ENCODE results near the gene TCFL5.

The TCFL5 gene

DNA sequence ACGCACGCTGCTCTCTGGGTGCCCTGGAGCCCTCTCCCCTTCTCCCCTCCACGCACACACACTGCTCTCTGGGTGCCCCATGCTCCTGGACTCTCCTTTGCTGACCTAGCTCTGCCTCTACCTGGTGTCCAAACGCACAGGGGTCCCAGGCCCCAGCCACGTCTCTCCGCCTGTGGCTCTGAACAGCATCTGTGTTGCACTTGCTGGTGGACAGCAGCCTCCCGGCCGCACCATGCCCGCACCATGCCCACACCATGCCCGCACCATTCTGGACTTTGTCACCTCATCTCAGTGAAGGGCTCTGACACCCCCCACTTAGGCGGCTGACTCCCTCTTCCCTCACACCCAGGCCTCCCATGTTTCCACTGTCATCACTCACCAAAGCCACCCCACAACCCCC lies 21.8 kb downstream of the TCFL5 start:
- H3K4me3 ChIP-seq (ENCODE audit: low read depth, low read length) = no peak overlapping the region
- no peak for DNase-seq (ENCODE audit: low read depth)
- TF ChIP-seq, protein P1, sequence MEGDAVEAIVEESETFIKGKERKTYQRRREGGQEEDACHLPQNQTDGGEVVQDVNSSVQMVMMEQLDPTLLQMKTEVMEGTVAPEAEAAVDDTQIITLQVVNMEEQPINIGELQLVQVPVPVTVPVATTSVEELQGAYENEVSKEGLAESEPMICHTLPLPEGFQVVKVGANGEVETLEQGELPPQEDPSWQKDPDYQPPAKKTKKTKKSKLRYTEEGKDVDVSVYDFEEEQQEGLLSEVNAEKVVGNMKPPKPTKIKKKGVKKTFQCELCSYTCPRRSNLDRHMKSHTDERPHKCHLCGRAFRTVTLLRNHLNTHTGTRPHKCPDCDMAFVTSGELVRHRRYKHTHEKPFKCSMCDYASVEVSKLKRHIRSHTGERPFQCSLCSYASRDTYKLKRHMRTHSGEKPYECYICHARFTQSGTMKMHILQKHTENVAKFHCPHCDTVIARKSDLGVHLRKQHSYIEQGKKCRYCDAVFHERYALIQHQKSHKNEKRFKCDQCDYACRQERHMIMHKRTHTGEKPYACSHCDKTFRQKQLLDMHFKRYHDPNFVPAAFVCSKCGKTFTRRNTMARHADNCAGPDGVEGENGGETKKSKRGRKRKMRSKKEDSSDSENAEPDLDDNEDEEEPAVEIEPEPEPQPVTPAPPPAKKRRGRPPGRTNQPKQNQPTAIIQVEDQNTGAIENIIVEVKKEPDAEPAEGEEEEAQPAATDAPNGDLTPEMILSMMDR (IDR thresholded peaks at IDR 0.05; ENCODE audit: low read depth, low read length, missing control alignments) = no peak

DNA sequence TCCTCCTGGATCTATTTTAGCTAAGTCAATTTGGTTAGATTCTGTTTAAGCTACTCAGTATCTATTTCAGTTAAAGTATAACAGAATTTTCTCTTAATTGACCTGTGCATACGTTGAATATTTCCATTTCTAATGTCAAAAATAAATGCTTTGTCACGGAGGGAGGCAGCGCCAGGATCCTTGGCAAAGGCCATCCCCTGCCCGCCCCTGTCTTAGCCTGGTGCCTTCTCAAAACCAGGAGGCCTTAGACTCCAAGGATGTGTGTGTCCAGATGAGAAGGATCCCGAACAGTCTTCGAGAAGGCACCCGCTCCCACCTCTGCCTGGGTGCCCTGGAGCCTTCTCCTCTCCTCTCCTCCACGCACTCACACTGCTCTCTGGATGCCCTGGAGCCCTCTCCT lies 22.4 kb downstream of the TCFL5 start:
- TF ChIP-seq, protein P1 (IDR thresholded peaks at IDR 0.05; ENCODE audit: low read depth, low read length, missing control alignments) = no peak
- H3K4me3 ChIP-seq (ENCODE audit: low read depth, low read length) = no peak overlapping the region
- DNase-seq (ENCODE audit: low read depth) = no peak

DNA sequence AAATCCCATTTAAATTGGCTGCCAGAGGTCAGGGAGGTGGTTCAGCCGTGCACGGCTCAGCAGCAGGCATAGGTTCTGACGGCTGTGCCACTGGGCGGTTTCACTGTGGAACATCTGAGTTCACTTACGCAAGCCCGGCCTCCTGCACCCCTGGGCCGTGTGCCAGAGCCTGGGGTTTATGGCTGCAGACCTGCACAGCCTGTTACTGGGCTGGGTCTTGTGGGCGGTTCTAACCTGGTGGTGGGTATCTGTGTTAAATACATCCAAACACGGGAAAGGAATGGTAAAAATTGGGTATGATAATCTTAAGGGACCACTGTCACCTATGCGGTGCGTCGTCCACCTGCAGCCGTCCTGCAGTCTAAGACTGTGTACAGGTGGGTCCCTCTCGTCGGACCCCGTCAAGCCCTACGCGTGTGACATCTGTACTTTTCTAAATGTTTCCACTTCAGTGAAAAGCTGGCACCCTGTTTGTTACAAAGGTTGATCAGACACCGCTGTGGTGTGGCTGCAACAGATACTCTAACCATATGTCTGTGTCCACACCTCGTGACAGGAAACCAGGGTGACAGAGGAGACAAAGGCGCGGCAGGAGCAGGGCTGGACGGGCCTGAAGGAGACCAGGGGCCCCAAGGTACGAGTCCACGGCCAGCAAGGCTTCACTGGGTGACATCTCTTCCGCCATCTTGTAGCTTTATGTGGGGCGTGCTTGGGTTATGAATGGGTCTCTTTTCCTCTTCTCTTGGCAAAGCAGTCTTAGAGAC lies 23.3 kb downstream of the TCFL5 start:
- no peak overlapping the region for H3K4me3 ChIP-seq (ENCODE audit: low read depth, low read length)
- DNase-seq (ENCODE audit: low read depth) = peak; percentile 24
- TF ChIP-seq, protein P1 (IDR thresholded peaks at IDR 0.05; ENCODE audit: low read depth, low read length, missing control alignments) = no peak

DNA sequence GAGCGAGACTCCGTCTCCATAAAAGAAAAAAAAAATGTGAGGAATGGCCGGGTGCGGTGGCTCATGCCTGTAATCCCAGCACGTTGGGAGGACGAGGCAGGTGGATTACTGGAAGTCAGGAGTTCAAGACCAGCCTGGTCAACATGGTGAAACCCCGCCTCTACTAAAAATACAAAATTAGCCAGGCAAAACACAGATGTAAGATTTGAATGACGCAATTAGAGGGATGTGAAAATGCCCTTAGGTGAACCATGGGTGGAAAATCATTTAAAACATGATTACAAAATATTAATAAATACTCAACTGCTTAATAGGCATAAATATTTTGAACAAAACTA lies 23.9 kb downstream of the TCFL5 start:
- TF ChIP-seq, protein P1 (IDR thresholded peaks at IDR 0.05; ENCODE audit: low read depth, low read length, missing control alignments) = no peak
- no peak overlapping the region for H3K4me3 ChIP-seq (ENCODE audit: low read depth, low read length)
- no peak for DNase-seq (ENCODE audit: low read depth)

DNA sequence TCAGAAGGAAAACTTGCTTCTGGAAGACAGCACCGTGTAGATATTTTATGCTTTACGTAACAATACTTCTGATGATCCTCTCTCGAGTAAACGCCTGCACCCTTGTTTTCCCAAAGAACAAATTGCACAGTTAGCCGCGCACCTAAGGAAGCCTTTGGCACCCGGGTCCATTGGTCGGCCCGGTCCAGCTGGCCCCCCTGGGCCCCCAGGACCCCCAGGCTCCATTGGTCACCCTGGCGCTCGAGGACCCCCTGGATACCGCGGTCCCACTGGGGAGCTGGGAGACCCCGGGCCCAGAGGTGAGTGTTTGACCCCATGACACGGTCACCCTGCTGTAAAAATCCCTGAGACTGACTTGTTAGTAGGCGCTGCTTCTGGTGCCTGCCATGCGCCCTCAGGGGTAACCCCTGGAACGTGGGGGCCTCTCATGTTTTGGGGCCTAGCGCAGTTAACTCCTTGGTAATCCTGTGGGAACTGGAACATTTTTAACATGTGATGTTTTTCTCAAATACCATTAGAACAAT lies 24.6 kb downstream of the TCFL5 start:
- TF ChIP-seq, protein P1 (IDR thresholded peaks at IDR 0.05; ENCODE audit: low read depth, low read length, missing control alignments) = no peak
- no peak for DNase-seq (ENCODE audit: low read depth)
- no peak overlapping the region for H3K4me3 ChIP-seq (ENCODE audit: low read depth, low read length)

- TF ChIP-seq, protein P1 (IDR thresholded peaks at IDR 0.05; ENCODE audit: low read depth, low read length, missing control alignments) = no peak
- DNase-seq (ENCODE audit: low read depth) = no peak
- H3K4me3 ChIP-seq (ENCODE audit: low read depth, low read length) = no peak overlapping the region
Observed at GRCh38 chr20:62835931-62836861, 25.4 kb downstream of the TCFL5 start.
